Neural crest cell (in vitro differentiated cells): ENCODE measurements around the gene GBF1. TPM values are rescaled to one million over a fixed set of nuclear protein-coding genes. Genes with fewer than 3 reads are reported as not detected.

ENCODE experiments used
- DNase-seq: peaks from one replicate; pipeline ENCODE4 v3.0.0; 2021; ENCODE audit warnings: low read depth, mixed read lengths, low spot score
- H3K27ac Mint-ChIP-seq: one replicate; pipeline ENCODE4 v1.8.0; 2021; ENCODE audit warnings: mild to moderate bottlenecking, mixed read lengths; ENCODE audit not compliant: unreplicated experiment
- H3K27me3 Mint-ChIP-seq: 2 replicates; pipeline ENCODE4 v1.8.0; 2021; ENCODE audit warnings: low read depth, mild to moderate bottlenecking, mixed read lengths
- H3K36me3 Mint-ChIP-seq: 2 replicates; pipeline ENCODE4 v1.8.0; 2021; ENCODE audit warnings: low read depth, mild to moderate bottlenecking, mixed read lengths
- H3K4me1 Mint-ChIP-seq: 2 replicates; pipeline ENCODE4 v1.8.0; 2021; ENCODE audit warnings: mixed read lengths
- H3K4me3 Mint-ChIP-seq: one replicate; pipeline ENCODE4 v1.8.0; 2021; ENCODE audit warnings: mild to moderate bottlenecking, mixed read lengths
- H3K9me3 Mint-ChIP-seq: 2 replicates; pipeline ENCODE4 v1.8.0; 2021; ENCODE audit warnings: mixed read lengths
- CTCF ChIP-seq: fragments of 200-600 bp; sonication (generic); conservative IDR thresholded peaks from 2 replicates; pipeline ENCODE4 v1.5.0; 2021; ENCODE audit warnings: antibody characterized with exemption, mild to moderate bottlenecking
- total RNA-seq: library from RNA; stranded (reverse); gene quantifications from 2 replicates; pipeline ENCODE4 v1.2.1, GENCODE V29; 2021

The GBF1 gene
- total RNA-seq, 1 donor from 2014 or later: 43.2 TPM

GRCh38 chr10:102375867-102376266 is 130.5 kb downstream of the GBF1 start:
- DNase-seq: no peak
- Mint-ChIP-seq H3K27me3 (no peaks in the 10 kb centered on the region), H3K9me3 (no peaks in the 10 kb centered on the region), H3K4me1 (no peaks in the 10 kb centered on the region), H3K4me3 (no peak overlapping the region), H3K27ac (no peak overlapping the region), H3K36me3 (peaks cover 15% of the 10 kb centered on the region)
- no peak for TF ChIP-seq CTCF

GRCh38 chr10:102376901-102377300 is 131.6 kb downstream of the GBF1 start:
- Mint-ChIP-seq H3K27ac (no peak overlapping the region), H3K4me1 (no peaks in the 10 kb centered on the region), H3K4me3 (no peak overlapping the region), H3K36me3 (peaks cover 5% of the 10 kb centered on the region), H3K27me3 (no peaks in the 10 kb centered on the region), H3K9me3 (no peaks in the 10 kb centered on the region)
- DNase-seq: no peak
- no peak for TF ChIP-seq CTCF

GRCh38 chr10:102379383-102379782 is 134.1 kb downstream of the GBF1 start:
- DNase-seq: no peak
- peaks cover 2% of the 10 kb centered on the region for H3K36me3 Mint-ChIP-seq
- H3K9me3 Mint-ChIP-seq: no peaks in the 10 kb centered on the region
- H3K27ac Mint-ChIP-seq: no peak overlapping the region
- H3K4me3 Mint-ChIP-seq: no peak overlapping the region
- no peaks in the 10 kb centered on the region for H3K27me3 Mint-ChIP-seq
- TF ChIP-seq CTCF: no peak
- H3K4me1 Mint-ChIP-seq: no peaks in the 10 kb centered on the region

GRCh38 chr10:102381983-102382382 is 136.7 kb downstream of the GBF1 start:
- Mint-ChIP-seq H3K36me3 (peaks cover 2% of the 10 kb centered on the region), H3K27ac (no peak overlapping the region), H3K27me3 (no peaks in the 10 kb centered on the region), H3K4me1 (peaks cover 6% of the 10 kb centered on the region), H3K9me3 (no peaks in the 10 kb centered on the region), H3K4me3 (no peak overlapping the region)
- TF ChIP-seq CTCF: no peak
- DNase-seq: no peak

GRCh38 chr10:102382871-102383270 is 137.5 kb downstream of the GBF1 start:
- TF ChIP-seq CTCF: no peak
- Mint-ChIP-seq H3K36me3 (peaks cover 2% of the 10 kb centered on the region), H3K27ac (no peak overlapping the region), H3K4me3 (no peak overlapping the region), H3K27me3 (no peaks in the 10 kb centered on the region), H3K9me3 (no peaks in the 10 kb centered on the region), H3K4me1 (peaks cover 6% of the 10 kb centered on the region)
- no peak for DNase-seq

GRCh38 chr10:102384053-102384452 is 138.7 kb downstream of the GBF1 start:
- peak; percentile 41 for TF ChIP-seq CTCF
- Mint-ChIP-seq H3K27me3 (peaks cover 3% of the 10 kb centered on the region), H3K36me3 (peaks cover 2% of the 10 kb centered on the region), H3K4me1 (peaks cover 6% of the 10 kb centered on the region), H3K9me3 (no peaks in the 10 kb centered on the region), H3K4me3 (no peak overlapping the region), H3K27ac (no peak overlapping the region)
- no peak for DNase-seq
